ENCODE results near the gene NKAIN1. TPM values are rescaled to one million over a fixed set of nuclear protein-coding genes. Genes with fewer than 3 reads are reported as not detected.

Gene NKAIN1
- total and polyA plus RNA-seq, 2 donors (not counting 1 experiment from before 2014, with no cell fraction given): not detected

- intact Hi-C loops (cut with micrococcal nuclease): no loop called here
- Mint-ChIP-seq H3K4me1 (peaks cover 9% of the 10 kb centered on the region), H3K27ac (no peak overlapping the region), H3K4me3 (peak overlapping the region; percentile 66), H3K9me3 (ENCODE audit: insufficient read depth) (no peaks in the 10 kb centered on the region), H3K27me3 (no peaks in the 10 kb centered on the region)
- no peak for ATAC-seq (ENCODE audit: low read depth)
- H3K4me2 ChIP-seq (replicated peaks; ENCODE audit: low read depth, low read length, poor library complexity, severe bottlenecking): no peak overlapping the region
- peaks cover 5 to 14% of the 10 kb centered on the region in 2 donors for H3K4me1 ChIP-seq (ENCODE audit: control insufficient read depth in 2 of 2, insufficient read depth in 2 of 2, low read length in 2 of 2)
- no peak overlapping the region for H3K9ac ChIP-seq (ENCODE audit: low read length)
- H3K27me3 ChIP-seq (replicated peaks in 1 of 4; ENCODE audit: control extremely low read depth in 1 of 4, control insufficient read depth in 3 of 4, insufficient read depth in 4 of 4, low read length in 3 of 4): no peaks in the 10 kb centered on the region
- H3K79me2 ChIP-seq (ENCODE audit: control insufficient read depth, insufficient read depth, low read length): no peaks in the 10 kb centered on the region
- WGBS (ENCODE audit: insufficient coverage): no CpG with 5 or more reads among the region's 3 CpGs
- no peaks in the 10 kb centered on the region for H3K36me3 ChIP-seq (replicated peaks in 1 of 2; ENCODE audit: control extremely low read depth in 1 of 2, control insufficient read depth in 1 of 2, extremely low read depth in 1 of 2, insufficient read depth in 2 of 2, low read length in 1 of 2)
- no peak overlapping the region for H3K4me3 ChIP-seq (ENCODE audit: control extremely low read depth in 1 of 5, extremely low read depth in 1 of 5, insufficient read depth in 1 of 5, low read depth in 2 of 5, low read length in 4 of 5)
- H3K9me3 ChIP-seq (ENCODE audit: control extremely low read depth in 1 of 3, control insufficient read depth in 2 of 3, insufficient read depth in 1 of 3, low read length in 2 of 3): no peaks in the 10 kb centered on the region
- ChIA-PET CTCF (no interaction called here), POLR2A (interaction anchor here (0.6 kb wide), 1 partner anchor 144 kb away, joined by 10 read pairs; no protein-coding TSS in a partner anchor)
- no peak for TF ChIP-seq CTCF (IDR thresholded peaks at IDR 0.05)
- TF ChIP-seq EZH2 (IDR thresholded peaks at IDR 0.05; ENCODE audit: borderline replicate concordance, insufficient read depth, low read depth, low read length, poor library complexity, severe bottlenecking): no peak
- peak overlapping the region in 1 of 2 donors; percentile 23 for H3K27ac ChIP-seq (ENCODE audit: low read length in 2 of 2)
- no peak for DNase-seq
- H2AFZ ChIP-seq (ENCODE audit: insufficient read depth, low read depth, low read length, poor library complexity, severe bottlenecking): peak overlapping the region; percentile 33
- no peaks in the 10 kb centered on the region for H4K20me1 ChIP-seq (ENCODE audit: control insufficient read depth, insufficient read depth, low read length, poor library complexity, severe bottlenecking)
These were observed 86.3 kb downstream of the NKAIN1 start for GRCh38 chr1:31153423-31153822.

GRCh38 chr1:31152181-31152795 lies 87.4 kb downstream of the NKAIN1 start:
- intact Hi-C loops (cut with micrococcal nuclease): no loop called here
- no peak overlapping the region for H3K4me3 Mint-ChIP-seq
- POLR2A ChIA-PET: interaction anchor here (0.5 to 0.7 kb wide), 2 partner anchors 120 to 617 kb away, joined by 3 read pairs; no protein-coding TSS in a partner anchor
- Histone ChIP-seq H3K27ac (ENCODE audit: low read length in 2 of 2) (no peak overlapping the region), H3K9me3 (ENCODE audit: control extremely low read depth in 1 of 3, control insufficient read depth in 2 of 3, insufficient read depth in 1 of 3, low read length in 2 of 3) (no peaks in the 10 kb centered on the region), H3K4me2 (replicated peaks; ENCODE audit: low read depth, low read length, poor library complexity, severe bottlenecking) (no peak overlapping the region), H3K79me2 (ENCODE audit: control insufficient read depth, insufficient read depth, low read length) (no peaks in the 10 kb centered on the region), H3K27me3 (replicated peaks in 1 of 4; ENCODE audit: control extremely low read depth in 1 of 4, control insufficient read depth in 3 of 4, insufficient read depth in 4 of 4, low read length in 3 of 4) (no peaks in the 10 kb centered on the region), H2AFZ (ENCODE audit: insufficient read depth, low read depth, low read length, poor library complexity, severe bottlenecking) (peak overlapping the region; percentile 27), H3K36me3 (replicated peaks in 1 of 2; ENCODE audit: control extremely low read depth in 1 of 2, control insufficient read depth in 1 of 2, extremely low read depth in 1 of 2, insufficient read depth in 2 of 2, low read length in 1 of 2) (no peaks in the 10 kb centered on the region), H3K4me1 (ENCODE audit: control insufficient read depth in 2 of 2, insufficient read depth in 2 of 2, low read length in 2 of 2) (peaks cover 5 to 14% of the 10 kb centered on the region in 2 donors), H4K20me1 (ENCODE audit: control insufficient read depth, insufficient read depth, low read length, poor library complexity, severe bottlenecking) (no peaks in the 10 kb centered on the region), H3K9ac (ENCODE audit: low read length) (no peak overlapping the region), H3K4me3 (ENCODE audit: control extremely low read depth in 1 of 5, extremely low read depth in 1 of 5, insufficient read depth in 1 of 5, low read depth in 2 of 5, low read length in 4 of 5) (no peak overlapping the region)
- H3K9me3 Mint-ChIP-seq (ENCODE audit: insufficient read depth): no peaks in the 10 kb centered on the region
- no peaks in the 10 kb centered on the region for H3K27me3 Mint-ChIP-seq
- TF ChIP-seq CTCF (IDR thresholded peaks at IDR 0.05): no peak
- no peak for TF ChIP-seq EZH2 (IDR thresholded peaks at IDR 0.05; ENCODE audit: borderline replicate concordance, insufficient read depth, low read depth, low read length, poor library complexity, severe bottlenecking)
- ATAC-seq (ENCODE audit: low read depth) (no peak), DNase-seq (no peak)
- H3K4me1 Mint-ChIP-seq: peaks cover 9% of the 10 kb centered on the region
- H3K27ac Mint-ChIP-seq: no peak overlapping the region
- WGBS (ENCODE audit: insufficient coverage): 93% methylated on average over 7 of the region's 8 CpGs
- CTCF ChIA-PET: interaction anchor here (0.7 to 2.5 kb wide), 6 partner anchors 8 to 960 kb away, joined by 3 to 16 read pairs (median 3); no protein-coding TSS in a partner anchor
